HEK293 (cell line): ENCODE measurements around the gene KRTAP4-16.
A peak's percentile ranks its signal among the peaks of the same experiment; 100 is the strongest.
"Not testable (repeated sequence)": the region's sequence is repeated elsewhere in the genome, so short reads cannot be mapped to it uniquely, and the experiment has no call there.

ENCODE experiments used
- CTCF ChIA-PET: fragments of 350-600 bp; formaldehyde crosslinking; extraction: SDS; loops from one replicate; lab custom pipeline; 2021; ENCODE audit warnings: antibody characterized with exemption; lab: Yijun Ruan, JAX
- POLR2A ChIA-PET: fragments of 300-600 bp; formaldehyde crosslinking; extraction: SDS; loops from one replicate; lab custom pipeline; 2020; ENCODE audit warnings: antibody characterized with exemption, inconsistent platforms; lab: Yijun Ruan, JAX
- H3K27ac ChIP-seq: fragments of 200-500 bp; sonication (Bioruptor generic); 2 replicates; pipeline ENCODE4 v1.5.1; 2014; ENCODE audit warnings: low read depth, low read length, control low read depth, inconsistent platforms; ENCODE audit errors: extremely low read depth
- H3K36me3 ChIP-seq, 2 experiments: fragments of 200-500 bp in 1 of 2; sonication (Bioruptor generic) in 1 of 2; 1 replicate in 1 of 2; 2 replicates in 1 of 2; pipeline ENCODE4 v1.5.1; 2014 to 2017; ENCODE audit warnings: inconsistent platforms in 2 of 2, low read length in 2 of 2; ENCODE audit not compliant: control insufficient read depth in 2 of 2, insufficient read depth in 1 of 2
- H3K4me1 ChIP-seq: fragments of 200-500 bp; sonication (Bioruptor generic); 2 replicates; pipeline ENCODE4 v1.5.1; 2014; ENCODE audit warnings: mild to moderate bottlenecking, low read length, inconsistent platforms; ENCODE audit not compliant: control insufficient read depth, insufficient read depth
- H3K4me3 ChIP-seq: 2 replicates; pipeline ENCODE4 v1.5.1; 2011; ENCODE audit warnings: low read depth, mild to moderate bottlenecking, control low read depth, low read length, moderate library complexity
- H3K9me3 ChIP-seq: fragments of 200-500 bp; sonication (Bioruptor generic); 2 replicates; pipeline ENCODE4 v1.5.1; 2014; ENCODE audit warnings: low read depth, low read length, inconsistent platforms; ENCODE audit not compliant: control insufficient read depth, insufficient read depth
- HIC1 ChIP-seq: fragments of 450-650 bp; formaldehyde crosslinking; IDR thresholded peaks from 2 replicates; pipeline ENCODE4 v1.5.1; 2016; ENCODE audit warnings: missing biosample characterization, missing genetic modification characterization
- HOXC10 ChIP-seq: sonication (generic); formaldehyde crosslinking; IDR thresholded peaks from 2 replicates; pipeline ENCODE4 v1.8.1; 2023; ENCODE audit warnings: mild to moderate bottlenecking, missing genetic modification reagents
- KLF7 ChIP-seq: fragments of 450-650 bp; formaldehyde crosslinking; IDR thresholded peaks from 2 replicates; pipeline ENCODE4 v1.5.1; 2016; ENCODE audit warnings: missing biosample characterization, missing genetic modification characterization, borderline replicate concordance
- OVOL3 ChIP-seq: fragments of 450-650 bp; formaldehyde crosslinking; IDR thresholded peaks from 2 replicates; pipeline ENCODE4 v1.5.1; 2016; ENCODE audit warnings: missing biosample characterization, missing genetic modification characterization
- RBAK ChIP-seq: fragments of 450-650 bp; formaldehyde crosslinking; IDR thresholded peaks from 2 replicates; pipeline ENCODE4 v1.5.1; 2016; ENCODE audit warnings: missing biosample characterization, missing genetic modification characterization
- SCRT1 ChIP-seq: fragments of 450-650 bp; formaldehyde crosslinking; IDR thresholded peaks from 2 replicates; pipeline ENCODE4 v1.5.1; 2016; ENCODE audit warnings: missing biosample characterization, missing genetic modification characterization, borderline replicate concordance
- SCRT2 ChIP-seq: fragments of 450-650 bp; formaldehyde crosslinking; IDR thresholded peaks from 2 replicates; pipeline ENCODE4 v1.5.1; 2016; ENCODE audit warnings: missing biosample characterization, missing genetic modification characterization
- ZBTB10 ChIP-seq: fragments of 450-650 bp; formaldehyde crosslinking; IDR thresholded peaks from 2 replicates; pipeline ENCODE4 v1.5.1; 2016; ENCODE audit warnings: missing biosample characterization, missing genetic modification characterization
- ZBTB11 ChIP-seq: fragments of 450-650 bp; formaldehyde crosslinking; conservative IDR thresholded peaks from 2 replicates; pipeline ENCODE4 v1.5.1; 2016; ENCODE audit warnings: low read depth, missing biosample characterization, missing genetic modification characterization
- ZBTB21 ChIP-seq: fragments of 450-650 bp; formaldehyde crosslinking; IDR thresholded peaks from 2 replicates; pipeline ENCODE4 v1.5.1; 2017; ENCODE audit warnings: missing biosample characterization, missing genetic modification characterization
- ZFP37 ChIP-seq: fragments of 450-650 bp; formaldehyde crosslinking; IDR thresholded peaks from 2 replicates; pipeline ENCODE4 v1.5.1; 2016; ENCODE audit warnings: missing biosample characterization, missing genetic modification characterization
- ZNF157 ChIP-seq: fragments of 450-650 bp; formaldehyde crosslinking; IDR thresholded peaks from 2 replicates; pipeline ENCODE4 v1.5.1; 2016; ENCODE audit warnings: missing biosample characterization, missing genetic modification characterization
- ZNF274 ChIP-seq, 2 experiments: fragments of 200-500 bp in 1 of 2; fragments of 450-650 bp in 1 of 2; sonication (Bioruptor generic) in 1 of 2; formaldehyde crosslinking in 1 of 2; IDR thresholded peaks; 2 replicates each; pipeline versions ENCODE4 v1.5.1 to v1.6.1; 2014 to 2016; ENCODE audit warnings: borderline replicate concordance in 1 of 2, inconsistent platforms in 1 of 2, low read length in 1 of 2, missing biosample characterization in 1 of 2, missing genetic modification characterization in 1 of 2
- ZNF280D ChIP-seq: fragments of 450-650 bp; formaldehyde crosslinking; IDR thresholded peaks from 2 replicates; pipeline ENCODE4 v1.5.1; 2016; ENCODE audit warnings: missing biosample characterization, missing genetic modification characterization
- ZNF560 ChIP-seq: fragments of 450-650 bp; formaldehyde crosslinking; IDR thresholded peaks from 2 replicates; pipeline ENCODE4 v1.5.1; 2017; ENCODE audit warnings: missing biosample characterization, missing genetic modification characterization, borderline replicate concordance
- ZNF600 ChIP-seq: fragments of 450-650 bp; formaldehyde crosslinking; IDR thresholded peaks from 2 replicates; pipeline ENCODE4 v1.5.1; 2016; ENCODE audit warnings: missing biosample characterization, missing genetic modification characterization
- ZNF792 ChIP-seq: fragments of 450-650 bp; formaldehyde crosslinking; IDR thresholded peaks from 2 replicates; pipeline ENCODE4 v1.5.1; 2016; ENCODE audit warnings: missing biosample characterization, missing genetic modification characterization
- ZNF837 ChIP-seq: fragments of 450-650 bp; formaldehyde crosslinking; IDR thresholded peaks from 2 replicates; pipeline ENCODE4 v1.5.1; 2016; ENCODE audit warnings: missing biosample characterization, missing genetic modification characterization

The KRTAP4-16 gene

GRCh38 chr17:41105347-41105746, 3.3 kb upstream of the KRTAP4-16 start, which contains the start of gene KRTAP4-9:
KRTAP4-9 (plus strand) TSS chr17:41105389; CDS start chr17:41105389, 0 bp downstream.
- H3K27ac ChIP-seq, H3K4me3 ChIP-seq, H3K36me3 ChIP-seq, POLR2A ChIA-PET, CTCF ChIA-PET, H3K4me1 ChIP-seq, H3K9me3 ChIP-seq: not testable (repeated sequence)
- TF ChIP-seq SCRT2 (peak; percentile 67), SCRT1 (peak; percentile 79; the same call in 1 of the 2 replicates)

- H3K27ac ChIP-seq, POLR2A ChIA-PET, H3K36me3 ChIP-seq, H3K4me1 ChIP-seq, H3K9me3 ChIP-seq, CTCF ChIA-PET, H3K4me3 ChIP-seq: not testable (repeated sequence)
Observed at GRCh38 chr17:41104386-41105038, 2.5 kb upstream of the KRTAP4-16 start.

- no peak overlapping the region for H3K27ac ChIP-seq
- ChIA-PET CTCF (no interaction called here), POLR2A (no interaction called here)
- H3K36me3 ChIP-seq = no peaks in the 10 kb centered on the region
- no peak overlapping the region for H3K4me3 ChIP-seq
- H3K9me3 ChIP-seq = no peaks in the 10 kb centered on the region
- no peaks in the 10 kb centered on the region for H3K4me1 ChIP-seq
- TF ChIP-seq ZNF157 (tag by site-specific recombination) (no peak), RBAK (tag by site-specific recombination) (no peak), ZBTB21 (tag by site-specific recombination) (no peak), ZFP37 (tag by site-specific recombination) (no peak), ZNF274 (IDR thresholded peaks at IDR 0.05; ENCODE audit: low read length) (no peak), ZNF274 (tag by site-specific recombination; IDR thresholded peaks at IDR 0.05; ENCODE audit: borderline replicate concordance) (no peak), OVOL3 (no peak), ZNF792 (tag by site-specific recombination) (no peak), HIC1 (tag by site-specific recombination) (no peak), ZBTB10 (tag by site-specific recombination) (no peak), ZBTB11 (no peak), HOXC10 (CRISPR knock-in tag) (no peak), ZNF837 (tag by site-specific recombination) (no peak), KLF7 (tag by site-specific recombination) (no peak), ZNF280D (tag by site-specific recombination) (no peak), ZNF600 (no peak), ZNF560 (tag by site-specific recombination) (no peak)
Observed at GRCh38 chr17:41103896-41104295, 1.9 kb upstream of the KRTAP4-16 start.
